Measurements from ENCODE around the gene RNF31.

- no peak for TF ChIP-seq CTCF (IDR thresholded peaks at IDR 0.05; ENCODE audit: low read length)
- no peak for TF ChIP-seq EZH2 (IDR thresholded peaks at IDR 0.05; ENCODE audit: borderline replicate concordance, low read length)
Measured at GRCh38 chr14:24145690-24146452, 1.4 kb upstream of the RNF31 start.
